Neural progenitor cell (in vitro differentiated cells): ENCODE measurements around the gene PHKG2.

Experiments
- CTCF ChIP-seq: fragments of 200-600 bp; sonication (generic); IDR thresholded peaks from 2 replicates; pipeline ENCODE4 v1.5.1; 2017; ENCODE audit warnings: antibody characterized with exemption, mild to moderate bottlenecking
- EZH2phosphoT487 ChIP-seq: fragments of 200-600 bp; sonication (generic); IDR thresholded peaks from 2 replicates; pipeline ENCODE4 v1.6.1; 2017; ENCODE audit warnings: antibody characterized with exemption

DNA sequence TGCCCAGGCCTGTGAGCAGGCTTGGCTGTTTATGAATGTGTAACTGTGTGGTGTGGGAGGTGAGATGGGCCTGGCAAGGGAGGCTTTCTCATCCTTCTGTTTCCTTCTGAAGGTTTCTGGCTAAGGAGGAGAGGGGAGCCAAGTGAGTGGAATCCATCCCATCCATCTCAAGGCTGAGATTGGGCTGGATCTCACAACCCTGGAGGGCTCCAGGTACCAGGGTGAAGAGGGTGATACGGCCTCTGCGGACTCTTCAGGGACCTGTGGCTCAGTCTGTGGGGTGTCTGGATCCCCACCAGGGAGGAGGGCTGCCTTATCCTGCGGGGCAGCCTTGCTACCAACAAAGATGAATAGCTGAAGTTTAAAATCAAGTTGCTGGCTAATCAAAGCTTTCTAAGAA, 31.8 kb downstream of the PHKG2 start:
- TF ChIP-seq CTCF (no peak), EZH2phosphoT487 (no peak)
